ACC112 (cell line): ENCODE data around the gene DNHD1.

ENCODE experiments used
- H2AFZ ChIP-seq: fragments of 200-600 bp; sonication (generic); one replicate; pipeline ENCODE4 v1.6.0; 2017; ENCODE audit warnings: antibody characterized with exemption, low read length; ENCODE audit not compliant: unreplicated experiment
- H3K27ac ChIP-seq: fragments of 200-600 bp; sonication (generic); 2 replicates; pipeline ENCODE4 v1.5.1; 2014; ENCODE audit warnings: low read depth, mild to moderate bottlenecking, antibody characterized with exemption, low read length, moderate library complexity
- H3K27me3 ChIP-seq: fragments of 200-600 bp; sonication (generic); 2 replicates; pipeline ENCODE4 v1.6.1; 2014; ENCODE audit warnings: mild to moderate bottlenecking, antibody characterized with exemption, low read length, moderate library complexity, mixed read lengths; ENCODE audit not compliant: insufficient read depth
- H3K36me3 ChIP-seq: fragments of 200-600 bp; sonication (generic); 2 replicates; pipeline ENCODE4 v1.6.1; 2016; ENCODE audit warnings: mild to moderate bottlenecking, antibody characterized with exemption, low read length, moderate library complexity, mixed read lengths; ENCODE audit not compliant: insufficient read depth
- H3K4me1 ChIP-seq: fragments of 200-600 bp; sonication (generic); one replicate; pipeline ENCODE4 v1.6.1; 2016; ENCODE audit warnings: low read length, mixed read lengths; ENCODE audit not compliant: insufficient read depth, unreplicated experiment, control insufficient read depth
- H3K4me3 ChIP-seq: fragments of 200-600 bp; sonication (generic); 2 replicates; pipeline ENCODE4 v1.5.1; 2014; ENCODE audit warnings: mild to moderate bottlenecking, low read depth, low read length
- H3K79me2 ChIP-seq: fragments of 200-600 bp; sonication (generic); one replicate; pipeline ENCODE4 v1.6.0; 2016; ENCODE audit warnings: low read length; ENCODE audit not compliant: control insufficient read depth, unreplicated experiment, insufficient read depth

The DNHD1 gene

DNA sequence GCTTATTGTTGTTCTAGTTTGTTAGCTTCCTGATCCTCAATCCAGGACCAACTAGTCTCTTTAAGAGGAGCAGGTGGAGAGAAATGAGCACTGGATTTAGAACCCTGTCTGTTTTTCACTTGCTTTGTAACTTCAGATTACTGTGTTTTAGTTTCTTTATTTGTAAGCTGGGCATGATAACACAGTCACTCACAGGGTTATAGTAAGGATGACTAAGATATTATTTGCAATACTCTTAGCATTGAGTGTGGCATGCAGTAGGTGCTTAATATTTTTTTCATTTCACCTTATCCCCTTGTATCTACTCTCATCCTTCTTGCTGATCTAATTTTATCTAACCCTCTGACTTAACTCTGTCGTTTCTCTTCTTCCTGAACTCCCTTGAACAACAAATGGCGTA lies 33.8 kb downstream of the DNHD1 start:
- peaks cover 3% of the 10 kb centered on the region; the same call in 1 of the 2 replicates for H3K36me3 ChIP-seq
- no peaks in the 10 kb centered on the region for H3K79me2 ChIP-seq
- H3K4me1 ChIP-seq: no peaks in the 10 kb centered on the region
- no peak overlapping the region for H3K4me3 ChIP-seq
- no peak overlapping the region for H3K27ac ChIP-seq
- H2AFZ ChIP-seq: no peak overlapping the region
- no peaks in the 10 kb centered on the region for H3K27me3 ChIP-seq

GRCh38 chr11:6531267-6531752 lies 34.2 kb downstream of the DNHD1 start:
- H3K27me3 ChIP-seq: no peaks in the 10 kb centered on the region
- no peak overlapping the region for H3K27ac ChIP-seq
- H2AFZ ChIP-seq: no peak overlapping the region
- H3K79me2 ChIP-seq: no peaks in the 10 kb centered on the region
- peaks cover 3% of the 10 kb centered on the region; the same call in 1 of the 2 replicates for H3K36me3 ChIP-seq
- no peaks in the 10 kb centered on the region for H3K4me1 ChIP-seq
- no peak overlapping the region for H3K4me3 ChIP-seq

- no peaks in the 10 kb centered on the region for H3K79me2 ChIP-seq
- peaks cover 3% of the 10 kb centered on the region; the same call in 1 of the 2 replicates for H3K36me3 ChIP-seq
- H3K4me3 ChIP-seq: no peak overlapping the region
- H3K27me3 ChIP-seq: no peaks in the 10 kb centered on the region
- H3K4me1 ChIP-seq: no peaks in the 10 kb centered on the region
- H2AFZ ChIP-seq: no peak overlapping the region
- H3K27ac ChIP-seq: no peak overlapping the region
Observed at GRCh38 chr11:6538456-6538855, 41.4 kb downstream of the DNHD1 start.

- Histone ChIP-seq H3K79me2 (no peaks in the 10 kb centered on the region), H2AFZ (no peak overlapping the region), H3K4me3 (no peak overlapping the region), H3K4me1 (no peaks in the 10 kb centered on the region), H3K27me3 (no peaks in the 10 kb centered on the region), H3K27ac (no peak overlapping the region), H3K36me3 (peaks cover 3% of the 10 kb centered on the region; the same call in 1 of the 2 replicates)
Observed at GRCh38 chr11:6538945-6539344, 41.9 kb downstream of the DNHD1 start.

DNA sequence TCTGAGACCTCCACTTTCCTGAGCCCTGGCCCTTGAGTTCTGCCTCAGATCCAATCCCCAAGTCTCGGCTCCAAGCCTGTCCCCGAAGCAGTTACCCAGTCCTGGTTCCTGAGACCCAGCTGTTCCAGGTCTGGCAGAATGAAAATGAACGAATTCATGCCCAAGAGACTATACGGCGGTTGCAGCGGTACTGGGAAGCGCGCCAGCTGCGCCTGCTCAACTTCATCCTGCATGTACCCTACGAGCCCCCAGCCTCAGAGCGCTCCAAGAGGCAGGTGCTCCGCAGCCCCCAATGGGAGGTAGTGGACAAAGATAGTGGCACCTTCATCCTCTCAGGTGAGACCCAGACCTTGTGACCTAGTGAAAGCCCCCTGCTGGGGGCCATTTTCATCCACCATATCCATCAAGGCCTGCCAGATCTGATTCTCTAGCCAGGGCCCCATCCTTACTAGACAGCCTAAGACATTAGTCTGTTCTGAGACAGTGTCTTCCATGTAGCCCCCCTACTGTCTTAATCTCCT lies 42.7 kb downstream of the DNHD1 start:
- Histone ChIP-seq H3K4me1 (no peaks in the 10 kb centered on the region), H3K79me2 (no peaks in the 10 kb centered on the region)

DNA sequence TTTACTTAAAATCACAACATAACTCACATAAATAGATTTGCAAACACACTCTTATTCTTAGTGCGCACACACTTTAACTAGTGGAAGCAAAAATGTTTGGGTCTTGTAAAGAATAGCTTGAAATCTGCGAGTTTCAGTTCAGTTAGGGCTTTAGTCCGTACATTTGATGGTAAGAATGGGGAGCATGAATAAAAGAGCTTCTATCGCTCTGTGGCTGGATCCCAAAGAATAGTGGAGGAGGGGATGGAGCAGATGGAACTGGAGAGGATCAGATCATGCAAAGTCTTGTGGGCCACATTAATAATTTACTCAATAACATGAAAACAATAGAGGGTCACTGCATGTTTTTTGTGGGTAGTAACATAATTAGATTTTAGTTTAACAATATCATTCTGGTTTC lies 44.3 kb downstream of the DNHD1 start:
- Histone ChIP-seq H3K27me3 (no peaks in the 10 kb centered on the region), H3K4me1 (no peaks in the 10 kb centered on the region), H3K79me2 (no peaks in the 10 kb centered on the region), H2AFZ (no peak overlapping the region), H3K36me3 (no peaks in the 10 kb centered on the region), H3K27ac (no peak overlapping the region), H3K4me3 (no peak overlapping the region)

More for the DNA sequence above, 42.7 kb downstream of the DNHD1 start:
- H3K36me3 ChIP-seq: peaks cover 3% of the 10 kb centered on the region; the same call in 1 of the 2 replicates
- no peak overlapping the region for H3K27ac ChIP-seq
- H3K27me3 ChIP-seq: no peaks in the 10 kb centered on the region
- H2AFZ ChIP-seq: no peak overlapping the region
- no peak overlapping the region for H3K4me3 ChIP-seq

DNA sequence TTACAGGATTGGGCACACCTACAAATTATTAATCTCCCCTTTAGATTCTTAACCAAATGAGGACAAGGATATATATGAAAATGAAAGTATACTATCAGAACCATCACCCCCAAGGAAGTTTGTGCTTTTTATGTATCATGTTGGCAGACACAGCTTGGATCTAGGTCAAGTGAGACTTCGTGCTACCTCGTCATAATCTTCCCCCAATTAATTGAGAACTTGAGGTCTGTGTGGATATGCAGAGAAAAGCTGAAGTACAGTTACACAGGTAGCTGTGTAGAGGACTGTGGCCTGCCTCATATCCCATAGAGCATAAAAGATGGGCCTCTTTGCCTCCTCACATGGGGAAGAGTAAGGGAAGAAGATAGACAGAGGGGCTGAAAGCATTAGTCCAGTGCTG lies 45.6 kb downstream of the DNHD1 start:
- no peak overlapping the region for H3K27ac ChIP-seq
- H3K27me3 ChIP-seq: no peaks in the 10 kb centered on the region

DNA sequence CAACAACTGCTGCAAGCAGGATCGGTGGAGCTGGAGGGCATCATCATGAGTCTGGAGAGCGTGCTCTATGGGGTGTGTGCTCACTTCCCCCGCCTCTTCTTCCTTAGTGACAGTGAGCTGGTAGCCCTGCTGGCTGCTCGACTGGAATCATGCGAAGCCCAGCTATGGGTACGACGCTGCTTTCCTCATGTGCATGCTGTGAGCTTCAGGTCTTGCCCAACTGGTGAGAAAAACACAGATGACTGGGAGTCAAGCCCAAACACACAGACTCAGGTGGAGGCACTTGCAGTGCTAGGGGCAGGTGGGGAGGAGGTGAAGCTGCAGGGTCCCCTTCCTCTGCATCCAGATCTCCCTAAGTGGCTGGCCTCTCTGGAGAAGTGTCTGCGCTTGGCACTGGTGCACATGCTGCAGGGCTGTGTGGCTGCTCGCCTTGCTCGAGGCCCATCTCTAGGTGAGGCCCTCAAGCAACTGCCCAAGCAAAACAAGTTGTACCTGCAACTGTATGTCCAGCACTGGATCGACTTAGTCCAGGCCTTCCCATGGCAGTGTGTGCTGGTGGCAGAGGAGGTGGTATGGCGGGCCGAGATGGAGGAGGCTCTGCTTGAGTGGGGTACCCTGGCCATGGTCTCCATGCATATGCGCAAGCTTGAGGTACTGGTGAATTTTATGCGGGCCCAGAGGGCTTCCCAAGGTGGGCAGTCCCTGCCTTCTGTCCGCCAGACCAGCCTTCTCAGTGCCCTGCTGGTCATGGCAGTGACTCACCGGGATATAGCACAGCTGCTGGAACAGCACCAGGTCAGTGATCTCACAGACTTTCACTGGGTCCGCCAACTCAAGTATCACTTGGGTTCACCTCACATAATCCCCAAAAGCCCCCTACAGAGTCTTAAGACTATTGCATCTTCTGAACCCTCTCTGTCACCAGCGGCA lies 48.1 kb downstream of the DNHD1 start:
- no peaks in the 10 kb centered on the region for H3K27me3 ChIP-seq
- no peaks in the 10 kb centered on the region for H3K36me3 ChIP-seq
- no peaks in the 10 kb centered on the region for H3K4me1 ChIP-seq
- no peaks in the 10 kb centered on the region for H3K79me2 ChIP-seq
- H2AFZ ChIP-seq: no peak overlapping the region
- H3K27ac ChIP-seq: no peak overlapping the region
- H3K4me3 ChIP-seq: no peak overlapping the region

More for the DNA sequence above, 45.6 kb downstream of the DNHD1 start:
- H3K79me2 ChIP-seq: no peaks in the 10 kb centered on the region
- no peaks in the 10 kb centered on the region for H3K4me1 ChIP-seq
- no peaks in the 10 kb centered on the region for H3K36me3 ChIP-seq
- H2AFZ ChIP-seq: no peak overlapping the region
- H3K4me3 ChIP-seq: no peak overlapping the region

DNA sequence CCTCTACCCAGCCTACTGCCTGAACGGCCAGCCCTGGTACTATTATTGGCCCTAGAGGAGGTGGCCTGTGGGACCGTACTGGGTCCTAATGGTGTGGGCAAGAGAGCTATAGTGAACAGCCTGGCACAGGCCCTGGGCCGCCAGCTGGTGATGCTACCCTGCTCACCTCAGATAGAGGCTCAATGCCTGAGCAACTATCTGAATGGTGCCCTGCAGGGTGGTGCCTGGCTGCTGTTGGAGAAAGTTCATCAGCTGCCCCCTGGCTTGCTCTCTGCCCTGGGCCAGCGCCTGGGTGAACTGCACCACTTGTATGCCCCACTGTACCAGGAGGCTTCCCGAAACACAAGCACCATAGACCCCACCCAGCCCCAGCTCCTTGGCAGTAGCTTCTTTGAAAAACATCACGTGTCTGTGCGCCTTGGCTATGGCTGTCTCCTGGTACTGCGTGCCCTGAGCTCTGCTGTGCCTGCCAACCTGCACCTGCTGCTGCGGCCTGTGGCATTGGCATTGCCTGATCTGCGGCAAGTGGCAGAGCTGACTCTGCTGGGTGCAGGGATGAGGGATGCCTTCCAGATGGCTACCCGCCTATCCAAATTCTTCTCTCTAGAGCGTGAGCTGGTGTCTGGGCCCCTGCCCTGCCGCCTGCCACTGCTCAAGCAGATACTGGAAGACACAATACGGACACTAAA lies 49.0 kb downstream of the DNHD1 start:
- Histone ChIP-seq H3K4me1 (no peaks in the 10 kb centered on the region), H3K27ac (no peak overlapping the region), H3K27me3 (no peaks in the 10 kb centered on the region), H3K79me2 (no peaks in the 10 kb centered on the region), H2AFZ (no peak overlapping the region), H3K4me3 (no peak overlapping the region), H3K36me3 (no peaks in the 10 kb centered on the region)

DNA sequence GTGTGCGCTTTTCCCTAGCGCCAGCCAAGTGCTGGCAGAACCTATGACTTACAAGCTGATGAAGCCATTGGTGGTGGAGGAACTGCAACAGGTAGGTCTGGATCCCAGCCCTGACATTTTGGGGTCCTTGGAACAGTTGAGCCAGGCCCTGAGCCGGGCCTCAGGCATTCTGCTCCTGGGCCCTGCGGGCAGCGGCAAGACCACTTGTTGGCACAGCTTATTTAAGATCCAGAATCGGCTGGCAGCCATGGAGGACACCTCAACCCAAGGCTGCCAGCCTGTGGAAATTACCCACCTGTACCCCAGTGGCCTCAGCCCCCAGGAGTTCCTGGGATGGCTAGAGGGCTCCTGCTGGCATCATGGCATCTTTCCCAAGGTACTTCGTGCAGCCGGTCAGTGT lies 49.7 kb downstream of the DNHD1 start:
- Histone ChIP-seq H3K36me3 (no peaks in the 10 kb centered on the region), H3K4me1 (no peaks in the 10 kb centered on the region), H2AFZ (no peak overlapping the region), H3K4me3 (no peak overlapping the region), H3K27me3 (no peaks in the 10 kb centered on the region), H3K79me2 (no peaks in the 10 kb centered on the region), H3K27ac (no peak overlapping the region)
